ENCODE results near the gene FAM200B. TPM values are rescaled to one million over a fixed set of nuclear protein-coding genes. Genes with fewer than 3 reads are reported as not detected.

The FAM200B gene
- polyA plus RNA-seq, 1 donor (not counting 4 experiments of a cell fraction or from before 2014, with no cell fraction given), result 36.6 TPM

- Histone ChIP-seq H3K36me3 (ENCODE audit: control insufficient read depth in 2 of 2, extremely low read depth in 1 of 2, insufficient read depth in 2 of 2, low read length in 2 of 2) (peaks cover 0 to 14% of the 10 kb centered on the region in 2 experiments), H3K4me1 (ENCODE audit: control insufficient read depth, extremely low read depth, insufficient read depth, low read length) (peaks cover 31% of the 10 kb centered on the region), H3K27ac (ENCODE audit: control insufficient read depth, insufficient read depth, low read length) (peak overlapping the region; percentile 47), H2AFZ (ENCODE audit: control insufficient read depth, low read length) (no peak overlapping the region), H4K20me1 (ENCODE audit: control insufficient read depth, extremely low read depth, insufficient read depth, low read length) (no peaks in the 10 kb centered on the region), H3K27me3 (ENCODE audit: control insufficient read depth, extremely low read depth, insufficient read depth, low read length) (no peaks in the 10 kb centered on the region), H3K9ac (ENCODE audit: control insufficient read depth, extremely low read depth, insufficient read depth, low read length) (no peak overlapping the region), H3K9me1 (ENCODE audit: control insufficient read depth, extremely low read depth, insufficient read depth, low read length) (no peaks in the 10 kb centered on the region), H3K4me2 (ENCODE audit: control insufficient read depth, extremely low read depth, insufficient read depth, low read depth, low read length) (peak overlapping the region; percentile 93), H3K4me3 (ENCODE audit: control insufficient read depth in 2 of 3, extremely low read depth in 1 of 3, insufficient read depth in 2 of 3, low read depth in 1 of 3, low read length in 3 of 3) (peak overlapping the region in 2 of 3 experiments; percentile 56 to 58), H3K9me3 (ENCODE audit: control insufficient read depth, low read depth, low read length) (no peaks in the 10 kb centered on the region), H3K79me2 (ENCODE audit: control insufficient read depth, insufficient read depth, low read length) (peaks cover 61% of the 10 kb centered on the region)
- dilution Hi-C loops (cut with MboI; ENCODE audit: extremely low pct_ligation_motif_present, low sequenced_read_pairs), result no loop called here
- TF ChIP-seq CTCF (optimal IDR thresholded peaks at IDR 0.05 in 1 of 3, IDR thresholded peaks at IDR 0.05 in 1 of 3, conservative IDR thresholded peaks at IDR 0.05 in 1 of 3; ENCODE audit: extremely low read depth in 1 of 3, insufficient read depth in 2 of 3, low read length in 3 of 3) (no peak), EZH2 (IDR thresholded peaks at IDR 0.05; ENCODE audit: low read length) (no peak)
- DNase-seq (ENCODE audit: low read depth, low spot score) (no peak), FAIRE-seq (peak; percentile 75)
Observed at GRCh38 chr4:15684498-15684897, 2.9 kb downstream of the FAM200B start.

GRCh38 chr4:15688051-15688450, 6.4 kb downstream of the FAM200B start:
- H3K4me3 ChIP-seq (ENCODE audit: control insufficient read depth in 2 of 3, extremely low read depth in 1 of 3, insufficient read depth in 2 of 3, low read depth in 1 of 3, low read length in 3 of 3), result no peak overlapping the region
- no peak for FAIRE-seq
- H3K36me3 ChIP-seq (ENCODE audit: control insufficient read depth in 2 of 2, extremely low read depth in 1 of 2, insufficient read depth in 2 of 2, low read length in 2 of 2), result peaks cover 0 to 11% of the 10 kb centered on the region in 2 experiments
- no peaks in the 10 kb centered on the region for H3K9me3 ChIP-seq (ENCODE audit: control insufficient read depth, low read depth, low read length)
- DNase-seq (ENCODE audit: low read depth, low spot score), result no peak
- H3K79me2 ChIP-seq (ENCODE audit: control insufficient read depth, insufficient read depth, low read length), result peaks cover 36% of the 10 kb centered on the region
- H3K9ac ChIP-seq (ENCODE audit: control insufficient read depth, extremely low read depth, insufficient read depth, low read length), result no peak overlapping the region
- no peaks in the 10 kb centered on the region for H3K9me1 ChIP-seq (ENCODE audit: control insufficient read depth, extremely low read depth, insufficient read depth, low read length)
- dilution Hi-C loops (cut with MboI; ENCODE audit: extremely low pct_ligation_motif_present, low sequenced_read_pairs), result no loop called here
- peaks cover 54% of the 10 kb centered on the region for H3K4me1 ChIP-seq (ENCODE audit: control insufficient read depth, extremely low read depth, insufficient read depth, low read length)
- H3K27ac ChIP-seq (ENCODE audit: control insufficient read depth, insufficient read depth, low read length), result no peak overlapping the region
- no peaks in the 10 kb centered on the region for H3K27me3 ChIP-seq (ENCODE audit: control insufficient read depth, extremely low read depth, insufficient read depth, low read length)
- no peaks in the 10 kb centered on the region for H4K20me1 ChIP-seq (ENCODE audit: control insufficient read depth, extremely low read depth, insufficient read depth, low read length)
- TF ChIP-seq CTCF (optimal IDR thresholded peaks at IDR 0.05 in 1 of 3, IDR thresholded peaks at IDR 0.05 in 1 of 3, conservative IDR thresholded peaks at IDR 0.05 in 1 of 3; ENCODE audit: extremely low read depth in 1 of 3, insufficient read depth in 2 of 3, low read length in 3 of 3) (no peak), EZH2 (IDR thresholded peaks at IDR 0.05; ENCODE audit: low read length) (no peak)
- no peak overlapping the region for H2AFZ ChIP-seq (ENCODE audit: control insufficient read depth, low read length)
- H3K4me2 ChIP-seq (ENCODE audit: control insufficient read depth, extremely low read depth, insufficient read depth, low read depth, low read length), result no peak overlapping the region

Data from keratinocyte (primary cell).